ENCODE data around the gene PHPT1. TPM values are rescaled to one million over a fixed set of nuclear protein-coding genes. Genes with fewer than 3 reads are reported as not detected.
"Not testable (repeated sequence)": the region's sequence is repeated elsewhere in the genome, so short reads cannot be mapped to it uniquely, and the experiment has no call there.

PHPT1 gene
- total and polyA plus RNA-seq, 8 donors, result 31.5 to 168 (median 42.9) TPM

GRCh38 chr9:136862849-136863622, 13.8 kb downstream of the PHPT1 start:
- DNase-seq, result no peak
- peaks cover 34 to 44% (median 39%) of the 10 kb centered on the region in 4 donors for H3K36me3 ChIP-seq
- no peaks in the 10 kb centered on the region for H3K9me3 ChIP-seq
- no peak overlapping the region for H3K4me3 ChIP-seq
- intact Hi-C loops (cut with DNase I; ENCODE audit: low total_unique reads), result no loop called here
- TF ChIP-seq POLR2AphosphoS5 (IDR thresholded peaks at IDR 0.05), result no peak
- TF ChIP-seq, protein P1, sequence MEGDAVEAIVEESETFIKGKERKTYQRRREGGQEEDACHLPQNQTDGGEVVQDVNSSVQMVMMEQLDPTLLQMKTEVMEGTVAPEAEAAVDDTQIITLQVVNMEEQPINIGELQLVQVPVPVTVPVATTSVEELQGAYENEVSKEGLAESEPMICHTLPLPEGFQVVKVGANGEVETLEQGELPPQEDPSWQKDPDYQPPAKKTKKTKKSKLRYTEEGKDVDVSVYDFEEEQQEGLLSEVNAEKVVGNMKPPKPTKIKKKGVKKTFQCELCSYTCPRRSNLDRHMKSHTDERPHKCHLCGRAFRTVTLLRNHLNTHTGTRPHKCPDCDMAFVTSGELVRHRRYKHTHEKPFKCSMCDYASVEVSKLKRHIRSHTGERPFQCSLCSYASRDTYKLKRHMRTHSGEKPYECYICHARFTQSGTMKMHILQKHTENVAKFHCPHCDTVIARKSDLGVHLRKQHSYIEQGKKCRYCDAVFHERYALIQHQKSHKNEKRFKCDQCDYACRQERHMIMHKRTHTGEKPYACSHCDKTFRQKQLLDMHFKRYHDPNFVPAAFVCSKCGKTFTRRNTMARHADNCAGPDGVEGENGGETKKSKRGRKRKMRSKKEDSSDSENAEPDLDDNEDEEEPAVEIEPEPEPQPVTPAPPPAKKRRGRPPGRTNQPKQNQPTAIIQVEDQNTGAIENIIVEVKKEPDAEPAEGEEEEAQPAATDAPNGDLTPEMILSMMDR (IDR thresholded peaks at IDR 0.05), result no peak
- no peak for TF ChIP-seq EP300 (IDR thresholded peaks at IDR 0.05)
- no peak for TF ChIP-seq POLR2A (IDR thresholded peaks at IDR 0.05)
- H3K27me3 ChIP-seq, result no peaks in the 10 kb centered on the region
- peaks cover 46 to 79% (median 72%) of the 10 kb centered on the region in 4 donors for H3K4me1 ChIP-seq
- H3K27ac ChIP-seq, result no peak overlapping the region
- WGBS, 5 donors, result 84 to 91% (median 88%) methylated on average over 23 to 31 of the region's 31 CpGs

- no peak overlapping the region for H3K4me3 ChIP-seq
- no peaks in the 10 kb centered on the region for H3K9me3 ChIP-seq
- 84 to 92% (median 89%) methylated on average over 9 to 12 of the region's 12 CpGs for WGBS, 5 donors
- DNase-seq, result no peak
- TF ChIP-seq POLR2AphosphoS5 (IDR thresholded peaks at IDR 0.05), result no peak
- no peak for TF ChIP-seq POLR2A (IDR thresholded peaks at IDR 0.05)
- TF ChIP-seq EP300 (IDR thresholded peaks at IDR 0.05), result no peak
- TF ChIP-seq, protein P1 (IDR thresholded peaks at IDR 0.05), result no peak
- H3K36me3 ChIP-seq, result peaks cover 34 to 44% (median 39%) of the 10 kb centered on the region in 4 donors
- intact Hi-C loops (cut with DNase I; ENCODE audit: low total_unique reads), result no loop called here
- peaks cover 39 to 72% (median 65%) of the 10 kb centered on the region in 4 donors for H3K4me1 ChIP-seq
- no peaks in the 10 kb centered on the region for H3K27me3 ChIP-seq
- H3K27ac ChIP-seq, result no peak overlapping the region
These were observed 14.5 kb downstream of the PHPT1 start for GRCh38 chr9:136863623-136864273.

- Histone ChIP-seq H3K9me3 (no peaks in the 10 kb centered on the region), H3K36me3 (peaks cover 34 to 41% (median 38%) of the 10 kb centered on the region in 4 donors), H3K27me3 (no peaks in the 10 kb centered on the region), H3K4me1 (peaks cover 26 to 58% (median 51%) of the 10 kb centered on the region in 4 donors), H3K4me3 (peak overlapping the region; percentile 72 to 100 (median 94)), H3K27ac (peak overlapping the region; percentile 88 to 98 (median 96))
- WGBS, 5 donors, result 46 to 59% (median 53%) methylated on average over 11 of the region's 11 CpGs
- TF ChIP-seq, protein P1 (IDR thresholded peaks at IDR 0.05), result no peak
- TF ChIP-seq POLR2AphosphoS5 (IDR thresholded peaks at IDR 0.05) (no peak), EP300 (IDR thresholded peaks at IDR 0.05) (no peak), POLR2A (IDR thresholded peaks at IDR 0.05) (no peak)
- intact Hi-C loops (cut with DNase I; ENCODE audit: low total_unique reads), result no loop called here
- DNase-seq, result peak in 1 of 2 donors; percentile 15
These were observed 16.0 kb downstream of the PHPT1 start for GRCh38 chr9:136865041-136865767.

DNA sequence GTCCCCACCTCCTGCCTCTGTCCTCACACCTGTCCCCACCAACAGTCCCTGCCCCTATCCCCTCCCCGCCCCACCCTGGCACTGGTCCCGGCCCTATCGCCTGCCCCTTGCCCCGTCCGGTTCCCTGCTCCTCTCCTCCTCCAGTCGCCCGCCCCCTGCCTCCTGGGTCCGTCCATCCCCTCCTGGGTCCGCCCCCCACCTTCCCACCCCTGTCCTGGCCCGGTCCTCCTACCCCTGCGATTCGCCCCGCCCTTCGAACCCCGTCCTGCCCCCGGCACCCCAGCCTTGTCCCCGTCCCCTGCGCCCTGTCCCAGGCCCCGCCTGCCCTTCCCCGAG, 16.5 kb downstream of the PHPT1 start:
- Histone ChIP-seq H3K4me1 (peaks cover 21 to 52% (median 46%) of the 10 kb centered on the region in 4 donors), H3K9me3 (no peaks in the 10 kb centered on the region), H3K27me3 (no peaks in the 10 kb centered on the region), H3K27ac (peak overlapping the region; percentile 88 to 98 (median 96)), H3K36me3 (peaks cover 33 to 36% (median 34%) of the 10 kb centered on the region in 4 donors), H3K4me3 (peak overlapping the region; percentile 72 to 100 (median 94))
- DNase-seq, result peak; percentile 52 to 53
- WGBS, 5 donors, result 0 to 2% (median 1%) methylated on average over 13 to 20 of the region's 20 CpGs
- TF ChIP-seq, protein P1 (IDR thresholded peaks at IDR 0.05), result no peak
- TF ChIP-seq EP300 (IDR thresholded peaks at IDR 0.05), result no peak
- TF ChIP-seq POLR2A (IDR thresholded peaks at IDR 0.05), result no peak
- TF ChIP-seq POLR2AphosphoS5 (IDR thresholded peaks at IDR 0.05), result no peak
- intact Hi-C loops (cut with DNase I; ENCODE audit: low total_unique reads), result no loop called here

GRCh38 chr9:136866898-136867421, 17.8 kb downstream of the PHPT1 start:
- DNase-seq; H3K9me3 ChIP-seq; intact Hi-C loops (cut with DNase I; ENCODE audit: low total_unique reads); H3K27me3 ChIP-seq: not testable (repeated sequence)
- Histone ChIP-seq H3K4me1 (peaks cover 15 to 42% (median 37%) of the 10 kb centered on the region in 4 donors), H3K4me3 (peak overlapping the region; percentile 72 to 100 (median 94)), H3K27ac (peak overlapping the region in 4 of 5 donors; percentile 88 to 98 (median 95)), H3K36me3 (peaks cover 21 to 24% (median 22%) of the 10 kb centered on the region in 4 donors)
- WGBS, 5 donors, result 78 to 86% (median 80%) methylated on average over 29 of the region's 29 CpGs

All from stomach (tissue), 9 donors.